Measurements from ENCODE around the gene RBMS3.

GRCh38 chr3:29532473-29532872, 251.6 kb downstream of the RBMS3 start:
- no peak for TF ChIP-seq CTCF (IDR thresholded peaks at IDR 0.05; ENCODE audit: insufficient read depth, low read depth, low read length)
- no peak for TF ChIP-seq EZH2 (IDR thresholded peaks at IDR 0.05; ENCODE audit: insufficient read depth, low read length)
